Trophoblast cell (in vitro differentiated cells and primary cell): Measurements from ENCODE around the gene ACY1.

Source experiments
- DNase-seq, 2 donors: peaks; one replicate each; pipeline ENCODE4 v3.0.0-alpha.2; 2016
- H2AFZ ChIP-seq: 2 replicates; pipeline ENCODE4 v1.6.1; 2013; ENCODE audit warnings: low read length, moderate library complexity, mild to moderate bottlenecking; ENCODE audit not compliant: insufficient read depth, poor library complexity
- H2AK5ac ChIP-seq: 2 replicates; pipeline ENCODE4 v1.6.1; 2013; ENCODE audit warnings: mild to moderate bottlenecking, low read length
- H2BK120ac ChIP-seq: 2 replicates; pipeline ENCODE4 v1.6.1; 2013; ENCODE audit warnings: low read length, mild to moderate bottlenecking, moderate library complexity; ENCODE audit not compliant: insufficient read depth, poor library complexity
- H2BK12ac ChIP-seq: 2 replicates; pipeline ENCODE4 v1.6.1; 2013; ENCODE audit warnings: mild to moderate bottlenecking, low read length, moderate library complexity
- H2BK5ac ChIP-seq: 2 replicates; pipeline ENCODE4 v1.6.1; 2013; ENCODE audit warnings: low read length, low read depth, moderate library complexity, mild to moderate bottlenecking; ENCODE audit not compliant: poor library complexity
- H3K14ac ChIP-seq: 2 replicates; pipeline ENCODE4 v1.6.1; 2013; ENCODE audit warnings: mild to moderate bottlenecking, low read length
- H3K18ac ChIP-seq: 2 replicates; pipeline ENCODE4 v1.6.1; 2013; ENCODE audit warnings: mild to moderate bottlenecking, low read length
- H3K23ac ChIP-seq: 2 replicates; pipeline ENCODE4 v1.6.1; 2013; ENCODE audit warnings: low read length
- H3K27ac ChIP-seq: 2 replicates; pipeline ENCODE4 v1.5.1; 2013; ENCODE audit warnings: low read depth, mild to moderate bottlenecking, inconsistent platforms, low read length, moderate library complexity
- H3K27me3 ChIP-seq: 2 replicates; pipeline ENCODE4 v1.6.1; 2013; ENCODE audit warnings: inconsistent platforms, mild to moderate bottlenecking, low read length, moderate library complexity; ENCODE audit not compliant: insufficient read depth
- H3K36me3 ChIP-seq, 2 experiments: 1 replicate in 1 of 2; 2 replicates in 1 of 2; pipeline ENCODE4 v1.6.1; 2013; ENCODE audit warnings: low read length in 2 of 2, mild to moderate bottlenecking in 2 of 2, moderate library complexity in 1 of 2; ENCODE audit not compliant: insufficient read depth in 2 of 2, control insufficient read depth in 1 of 2
- H3K4ac ChIP-seq: 2 replicates; pipeline ENCODE4 v1.6.1; 2013; ENCODE audit warnings: low read depth, mild to moderate bottlenecking, low read length, moderate library complexity
- H3K4me1 ChIP-seq, 2 experiments: 1 replicate in 1 of 2; 2 replicates in 1 of 2; pipeline ENCODE4 v1.6.1; 2013; ENCODE audit warnings: low read length in 2 of 2, mild to moderate bottlenecking in 2 of 2, moderate library complexity in 1 of 2; ENCODE audit not compliant: insufficient read depth in 2 of 2, control insufficient read depth in 1 of 2
- H3K4me2 ChIP-seq: 2 replicates; pipeline ENCODE4 v1.6.1; 2013; ENCODE audit warnings: inconsistent platforms, mild to moderate bottlenecking, low read length, moderate library complexity
- H3K4me3 ChIP-seq: 2 replicates; pipeline ENCODE4 v1.5.1; 2013; ENCODE audit warnings: mild to moderate bottlenecking, low read depth, low read length, inconsistent platforms
- H3K79me1 ChIP-seq: one replicate; pipeline ENCODE4 v1.6.1; 2013; ENCODE audit warnings: low read length
- H3K79me2 ChIP-seq: 2 replicates; pipeline ENCODE4 v1.6.1; 2013; ENCODE audit warnings: low read length, mild to moderate bottlenecking; ENCODE audit not compliant: control insufficient read depth, insufficient read depth, poor library complexity
- H3K9ac ChIP-seq: 2 replicates; pipeline ENCODE4 v1.6.1; 2013; ENCODE audit warnings: mild to moderate bottlenecking, low read length
- H3K9me3 ChIP-seq: 2 replicates; pipeline ENCODE4 v1.6.1; 2013; ENCODE audit warnings: low read depth, mild to moderate bottlenecking, control low read depth, inconsistent platforms, low read length; ENCODE audit not compliant: insufficient read depth
- H4K12ac ChIP-seq: 2 replicates; pipeline ENCODE4 v1.6.1; 2013; ENCODE audit warnings: low read depth, mild to moderate bottlenecking, low read length, moderate library complexity
- H4K8ac ChIP-seq: 2 replicates; pipeline ENCODE4 v1.6.1; 2013; ENCODE audit warnings: low read depth, mild to moderate bottlenecking, low read length, moderate library complexity
- H4K91ac ChIP-seq: one replicate; pipeline ENCODE4 v1.6.1; 2013; ENCODE audit warnings: low read depth, mild to moderate bottlenecking, low read length, moderate library complexity
- WGBS: extraction: QIAGEN DNeasy Blood & Tissue Kit; methylation state at CpG from one replicate; pipeline ENCODE4 v1.1.7; 2013; ENCODE audit warnings: missing lambda C conversion rate; ENCODE audit not compliant: insufficient read length, insufficient coverage; ENCODE audit errors: extremely low coverage; 5-methylcytosine and 5-hydroxymethylcytosine counted together

The ACY1 gene

DNA sequence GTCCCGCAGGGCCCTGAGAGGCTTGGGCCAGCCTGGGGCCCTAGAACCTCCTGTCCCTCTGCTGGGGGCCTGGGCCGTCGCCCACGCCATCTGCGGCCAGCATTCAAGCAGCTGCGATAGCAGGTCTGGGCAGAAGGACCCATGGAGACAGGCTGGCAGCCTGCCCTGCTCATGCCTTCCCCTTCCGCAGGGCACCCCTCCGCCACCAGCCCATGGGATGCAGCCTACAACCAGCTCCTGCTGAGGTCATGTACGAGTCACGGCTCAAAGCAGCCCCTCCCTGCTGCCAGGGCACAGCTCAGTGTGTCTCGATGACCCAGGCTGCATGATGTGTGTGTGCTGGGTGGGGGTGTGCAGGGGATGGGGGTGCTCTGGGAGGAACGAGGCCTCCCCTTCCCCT, 45.2 kb downstream of the ACY1 start:
- no peak overlapping the region for H2AK5ac ChIP-seq
- no peak overlapping the region for H4K8ac ChIP-seq
- no peaks in the 10 kb centered on the region for H3K79me2 ChIP-seq
- peaks cover 3% of the 10 kb centered on the region for H3K9me3 ChIP-seq
- no peak overlapping the region for H2BK120ac ChIP-seq
- no CpG with 5 or more reads among the region's 12 CpGs for WGBS
- H3K27me3 ChIP-seq: no peaks in the 10 kb centered on the region
- no peaks in the 10 kb centered on the region for H3K79me1 ChIP-seq
- no peak overlapping the region for H2AFZ ChIP-seq
- DNase-seq: no peak
- H3K4me1 ChIP-seq: peaks cover 10 to 16% of the 10 kb centered on the region in 2 experiments
- peak overlapping the region; percentile 31 for H4K91ac ChIP-seq
- H3K18ac ChIP-seq: no peak overlapping the region
- H4K12ac ChIP-seq: no peak overlapping the region
- H3K4me2 ChIP-seq: no peak overlapping the region
- no peak overlapping the region for H2BK12ac ChIP-seq
- no peak overlapping the region for H3K4ac ChIP-seq
- H3K4me3 ChIP-seq: no peak overlapping the region
- H3K23ac ChIP-seq: no peak overlapping the region
- no peak overlapping the region for H2BK5ac ChIP-seq
- no peak overlapping the region for H3K27ac ChIP-seq
- no peak overlapping the region for H3K14ac ChIP-seq
- H3K36me3 ChIP-seq: no peaks in the 10 kb centered on the region
- H3K9ac ChIP-seq: no peak overlapping the region

- Histone ChIP-seq H3K4me3 (no peak overlapping the region), H3K14ac (no peak overlapping the region), H2AFZ (no peak overlapping the region), H3K79me1 (no peaks in the 10 kb centered on the region), H3K36me3 (no peaks in the 10 kb centered on the region), H3K4me2 (no peak overlapping the region), H3K27me3 (no peaks in the 10 kb centered on the region), H4K8ac (no peak overlapping the region), H3K79me2 (no peaks in the 10 kb centered on the region), H3K9ac (no peak overlapping the region), H3K9me3 (peaks cover 3% of the 10 kb centered on the region), H3K27ac (no peak overlapping the region), H3K23ac (no peak overlapping the region), H3K4me1 (peaks cover 10 to 15% of the 10 kb centered on the region in 2 experiments), H2BK120ac (no peak overlapping the region), H3K18ac (no peak overlapping the region), H4K12ac (no peak overlapping the region), H2BK12ac (no peak overlapping the region), H2AK5ac (no peak overlapping the region), H3K4ac (no peak overlapping the region), H4K91ac (no peak overlapping the region), H2BK5ac (no peak overlapping the region)
- WGBS: no CpG with 5 or more reads among the region's 9 CpGs
- peak; percentile 58 to 65 for DNase-seq
These were observed 45.7 kb downstream of the ACY1 start for GRCh38 chr3:52029053-52029452.

DNA sequence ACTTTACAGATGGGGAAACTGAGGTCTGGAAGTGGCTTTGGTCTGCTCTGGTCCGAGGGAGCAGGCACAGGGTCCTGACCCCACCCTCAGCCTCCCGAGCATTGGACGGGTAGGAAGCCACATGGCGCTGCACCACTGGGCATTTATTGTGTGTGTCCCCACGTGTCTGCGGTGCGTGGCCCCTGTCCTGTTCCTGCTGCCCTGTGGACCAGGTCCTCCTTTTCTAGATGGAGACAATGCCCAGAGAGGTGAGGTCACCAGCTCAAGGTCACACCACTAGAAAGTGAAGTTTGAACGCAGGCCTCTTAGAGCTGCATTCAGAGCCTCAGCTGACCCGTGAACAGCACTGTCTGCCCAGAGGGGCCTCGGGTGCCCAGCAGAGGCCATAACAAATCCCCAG, 46.2 kb downstream of the ACY1 start:
- Histone ChIP-seq H2AFZ (no peak overlapping the region), H3K36me3 (no peaks in the 10 kb centered on the region), H3K4me2 (no peak overlapping the region), H2BK12ac (no peak overlapping the region), H3K4me3 (no peak overlapping the region), H3K14ac (no peak overlapping the region), H2BK120ac (no peak overlapping the region), H3K27ac (no peak overlapping the region), H2AK5ac (no peak overlapping the region), H3K4ac (no peak overlapping the region), H3K9me3 (peaks cover 3% of the 10 kb centered on the region), H3K79me2 (no peaks in the 10 kb centered on the region), H3K79me1 (no peaks in the 10 kb centered on the region), H3K9ac (no peak overlapping the region), H2BK5ac (no peak overlapping the region), H4K12ac (no peak overlapping the region), H3K4me1 (peaks cover 10 to 15% of the 10 kb centered on the region in 2 experiments), H3K18ac (no peak overlapping the region), H4K91ac (peak overlapping the region; percentile 3), H3K23ac (no peak overlapping the region), H3K27me3 (no peaks in the 10 kb centered on the region), H4K8ac (no peak overlapping the region)
- no peak for DNase-seq
- no CpG with 5 or more reads among the region's 10 CpGs for WGBS

DNA sequence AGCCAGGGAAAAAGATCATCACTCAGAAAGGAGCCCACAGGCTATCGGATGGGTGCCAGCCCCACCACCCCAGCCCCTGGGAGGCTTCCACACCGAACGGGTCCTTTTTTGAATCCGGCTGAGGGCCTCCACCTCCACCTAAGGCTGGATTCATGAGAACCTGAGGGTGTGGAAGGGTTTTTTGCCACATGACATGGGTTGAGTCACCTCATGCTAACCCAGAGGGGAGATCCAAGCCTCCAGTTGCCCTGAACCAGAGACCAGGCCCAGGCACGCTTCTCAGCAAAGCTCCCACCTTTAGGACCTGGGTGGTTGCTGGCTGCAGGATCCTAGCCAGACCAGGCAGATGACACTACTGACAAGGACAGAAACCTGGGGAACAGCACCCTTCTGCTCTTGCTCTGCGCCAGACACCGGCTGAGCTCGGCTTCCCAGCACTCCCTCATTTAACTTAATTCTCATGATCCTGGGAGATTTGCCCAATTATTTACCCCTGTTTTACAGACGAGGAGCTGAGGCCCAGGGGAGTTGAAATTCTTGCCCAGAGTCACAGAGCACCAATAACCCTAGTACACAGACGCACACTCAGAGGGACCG, 47.5 kb downstream of the ACY1 start:
- Histone ChIP-seq H2AK5ac (no peak overlapping the region), H2AFZ (no peak overlapping the region), H3K27ac (no peak overlapping the region), H3K4ac (no peak overlapping the region), H3K23ac (no peak overlapping the region), H3K4me3 (no peak overlapping the region), H4K8ac (no peak overlapping the region), H3K4me1 (peaks cover 10 to 15% of the 10 kb centered on the region in 2 experiments), H3K4me2 (no peak overlapping the region), H3K18ac (no peak overlapping the region), H4K12ac (no peak overlapping the region), H3K9ac (no peak overlapping the region), H3K79me1 (no peaks in the 10 kb centered on the region), H3K14ac (no peak overlapping the region), H3K9me3 (peaks cover 3% of the 10 kb centered on the region), H4K91ac (no peak overlapping the region), H3K27me3 (no peaks in the 10 kb centered on the region), H2BK12ac (no peak overlapping the region), H2BK5ac (no peak overlapping the region), H2BK120ac (no peak overlapping the region), H3K36me3 (no peaks in the 10 kb centered on the region), H3K79me2 (no peaks in the 10 kb centered on the region)
- DNase-seq: no peak
- no CpG with 5 or more reads among the region's 11 CpGs for WGBS
